H1 (cell line): ENCODE data around the gene ACTR6. TPM values are rescaled to one million over a fixed set of nuclear protein-coding genes. Genes with fewer than 3 reads are reported as not detected.

Experiments used
- CREB1 ChIP-seq: IDR thresholded peaks from 2 replicates; pipeline ENCODE4 v1.6.1; 2012; ENCODE audit warnings: inconsistent platforms
- EZH2 ChIP-seq: fragments of 200-600 bp; sonication (generic); IDR thresholded peaks from 2 replicates; pipeline ENCODE4 v1.7.1; 2012; ENCODE audit warnings: low read depth, mild to moderate bottlenecking, moderate library complexity, low read length, inconsistent platforms; ENCODE audit not compliant: severe bottlenecking
- HDAC2 ChIP-seq, 2 experiments: fragments of 300-600 bp in 1 of 2; sonication (generic) in 1 of 2; IDR thresholded peaks; 2 replicates each; pipeline ENCODE4 v1.6.1; 2011 to 2012; ENCODE audit warnings: low read depth in 2 of 2, low read length in 2 of 2, mild to moderate bottlenecking in 2 of 2, moderate library complexity in 2 of 2, borderline replicate concordance in 1 of 2, inconsistent platforms in 1 of 2
- MAFK ChIP-seq: IDR thresholded peaks from 2 replicates; pipeline ENCODE4 v1.6.1; 2012; ENCODE audit warnings: low read depth, mild to moderate bottlenecking, improper control_type of control experiment, low read length
- NRF1 ChIP-seq: IDR thresholded peaks from 2 replicates; pipeline ENCODE4 v1.6.1; 2011; ENCODE audit warnings: mild to moderate bottlenecking, low read depth, low read length, improper control_type of control experiment
- RNF2 ChIP-seq: fragments of 200-900, 300-1000 bp; sonication (generic); IDR thresholded peaks from 2 replicates; pipeline ENCODE4 v1.7.1; 2016; ENCODE audit warnings: borderline replicate concordance, low read depth, mild to moderate bottlenecking, antibody characterized with exemption, low read length; ENCODE audit not compliant: poor library complexity, severe bottlenecking; ENCODE audit errors: missing control alignments
- SAP30 ChIP-seq: fragments of 300-600 bp; sonication (generic); IDR thresholded peaks from 2 replicates; pipeline ENCODE4 v1.7.1; 2012; ENCODE audit warnings: low read length, moderate library complexity, mild to moderate bottlenecking, inconsistent platforms; ENCODE audit not compliant: insufficient read depth, insufficient replicate concordance
- polyA plus RNA-seq, 7 experiments: library from polyadenylated mRNA; depleted of rRNA in 3 of 7; stranded (reverse) in 5 of 7; unstranded in 2 of 7; fragments of >200 nt in 5 of 7; fragments of 200-250 nt in 2 of 7; gene quantifications; 1 replicate in 5 of 7; 2 replicates in 1 of 7; 4 replicates in 1 of 7; pipeline versions ENCODE4 v1.2.1 to v1.2.3, GENCODE V29; 2011 to 2013; ENCODE audit warnings: missing spikeins in 2 of 7, mixed read lengths in 2 of 7
- total RNA-seq: library from RNA; stranded (reverse); fragmentation: NEBNext Ultra II Directional; extraction: Animal tissue kit (Norgen Biotek cat#: 25700); gene quantifications from 2 replicates; pipeline ENCODE4 v1.2.1, GENCODE V29; 2021
- TF ChIP-seq, protein P1 (sequence below): IDR thresholded peaks from 2 replicates; pipeline ENCODE4 v1.6.1; 2012; ENCODE audit warnings: inconsistent platforms

ACTR6 gene
- total and polyA plus RNA-seq, 2 of the 8 experiments (the other 6 are each of a cell fraction or from before 2014, with no cell fraction given), result 10.2 to 36.8 TPM

DNA sequence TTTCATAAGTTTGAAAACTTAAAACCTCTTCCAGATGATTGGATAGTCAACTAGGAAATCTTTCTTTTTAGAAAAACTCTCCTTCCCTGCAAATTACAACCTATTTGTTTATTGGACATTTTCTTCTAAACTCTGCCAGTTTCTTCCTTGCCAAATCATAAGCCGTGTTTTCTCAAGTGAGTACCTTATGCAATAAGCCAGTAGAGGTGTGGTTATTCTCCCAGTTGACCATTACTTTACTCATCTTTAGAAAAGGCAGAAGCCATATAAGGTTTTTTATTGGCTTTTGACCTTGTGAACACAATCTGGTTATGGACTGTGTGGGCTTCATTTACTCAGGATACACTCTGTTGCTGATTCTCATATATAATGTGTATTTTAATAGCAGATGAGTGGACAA lies 14.6 kb downstream of the ACTR6 start (continued):
- TF ChIP-seq RNF2 (no peak), CREB1 (no peak), MAFK (no peak), NRF1 (no peak), SAP30 (no peak), EZH2 (no peak), HDAC2 (IDR thresholded peaks at IDR 0.05; ENCODE audit: borderline replicate concordance in 1 of 2, low read depth in 2 of 2, low read length in 2 of 2) (no peak)
- TF ChIP-seq, protein P1, sequence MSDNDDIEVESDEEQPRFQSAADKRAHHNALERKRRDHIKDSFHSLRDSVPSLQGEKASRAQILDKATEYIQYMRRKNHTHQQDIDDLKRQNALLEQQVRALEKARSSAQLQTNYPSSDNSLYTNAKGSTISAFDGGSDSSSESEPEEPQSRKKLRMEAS, result no peak
